AG04449 (cell line): ENCODE measurements around the gene SFTA2.
"Not testable (repeated sequence)": the region's sequence is repeated elsewhere in the genome, so short reads cannot be mapped to it uniquely, and the experiment has no call there.

Experiments
- CTCF ChIA-PET: fragments of 350-600 bp; formaldehyde crosslinking; extraction: SDS; loops from one replicate; lab custom pipeline; 2021; ENCODE audit warnings: antibody characterized with exemption; lab: Yijun Ruan, JAX
- POLR2A ChIA-PET: fragments of 400-600, 350-600 bp; formaldehyde crosslinking; extraction: SDS; loops from one replicate; lab custom pipeline; 2020; ENCODE audit warnings: antibody characterized with exemption, inconsistent platforms; lab: Yijun Ruan, JAX
- DNase-seq: peaks from one replicate; pipeline ENCODE4 v3.0.0-alpha.2; 2010; ENCODE audit warnings: low read depth, low spot score
- H3K4me3 ChIP-seq: 2 replicates; pipeline ENCODE4 v1.5.1; 2011; ENCODE audit warnings: low read depth, mild to moderate bottlenecking, control low read depth, low read length
- TF ChIP-seq, protein P1 (sequence below): IDR thresholded peaks from one replicate; pipeline ENCODE4 v1.5.1; 2011; ENCODE audit warnings: mild to moderate bottlenecking, moderate library complexity, low read length, control low read depth, inconsistent platforms; ENCODE audit not compliant: insufficient read depth; ENCODE audit errors: missing control alignments

Gene SFTA2

DNA sequence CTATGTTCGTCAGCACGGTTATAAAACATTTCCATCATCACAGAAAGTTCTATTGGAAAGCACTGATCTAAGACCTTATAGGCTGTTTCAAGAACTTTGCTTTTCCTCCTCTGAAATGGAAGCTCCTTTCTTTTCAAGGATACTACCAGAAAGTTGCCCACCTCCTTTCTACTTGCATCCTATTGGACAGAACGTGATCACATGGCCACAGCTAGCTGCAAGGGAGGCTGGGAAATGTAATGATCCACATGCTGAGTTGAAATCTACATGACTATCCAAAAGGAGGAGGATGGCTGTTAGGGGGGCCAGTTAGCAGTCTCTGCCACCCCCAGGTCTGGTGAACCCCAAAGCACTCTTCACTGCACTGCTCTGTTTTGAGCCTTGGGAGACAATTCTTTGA, 3.3 kb downstream of the SFTA2 start:
- DNase-seq: no peak
- TF ChIP-seq, protein P1, sequence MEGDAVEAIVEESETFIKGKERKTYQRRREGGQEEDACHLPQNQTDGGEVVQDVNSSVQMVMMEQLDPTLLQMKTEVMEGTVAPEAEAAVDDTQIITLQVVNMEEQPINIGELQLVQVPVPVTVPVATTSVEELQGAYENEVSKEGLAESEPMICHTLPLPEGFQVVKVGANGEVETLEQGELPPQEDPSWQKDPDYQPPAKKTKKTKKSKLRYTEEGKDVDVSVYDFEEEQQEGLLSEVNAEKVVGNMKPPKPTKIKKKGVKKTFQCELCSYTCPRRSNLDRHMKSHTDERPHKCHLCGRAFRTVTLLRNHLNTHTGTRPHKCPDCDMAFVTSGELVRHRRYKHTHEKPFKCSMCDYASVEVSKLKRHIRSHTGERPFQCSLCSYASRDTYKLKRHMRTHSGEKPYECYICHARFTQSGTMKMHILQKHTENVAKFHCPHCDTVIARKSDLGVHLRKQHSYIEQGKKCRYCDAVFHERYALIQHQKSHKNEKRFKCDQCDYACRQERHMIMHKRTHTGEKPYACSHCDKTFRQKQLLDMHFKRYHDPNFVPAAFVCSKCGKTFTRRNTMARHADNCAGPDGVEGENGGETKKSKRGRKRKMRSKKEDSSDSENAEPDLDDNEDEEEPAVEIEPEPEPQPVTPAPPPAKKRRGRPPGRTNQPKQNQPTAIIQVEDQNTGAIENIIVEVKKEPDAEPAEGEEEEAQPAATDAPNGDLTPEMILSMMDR: no peak
- POLR2A ChIA-PET: no interaction called here
- no peak overlapping the region for H3K4me3 ChIP-seq
- CTCF ChIA-PET: interaction anchor here (0.7 to 4.2 kb wide), 5 partner anchors 8 to 160 kb away, joined by 3 to 32 read pairs (median 6); partner anchors contain the start of gene VARS2

DNA sequence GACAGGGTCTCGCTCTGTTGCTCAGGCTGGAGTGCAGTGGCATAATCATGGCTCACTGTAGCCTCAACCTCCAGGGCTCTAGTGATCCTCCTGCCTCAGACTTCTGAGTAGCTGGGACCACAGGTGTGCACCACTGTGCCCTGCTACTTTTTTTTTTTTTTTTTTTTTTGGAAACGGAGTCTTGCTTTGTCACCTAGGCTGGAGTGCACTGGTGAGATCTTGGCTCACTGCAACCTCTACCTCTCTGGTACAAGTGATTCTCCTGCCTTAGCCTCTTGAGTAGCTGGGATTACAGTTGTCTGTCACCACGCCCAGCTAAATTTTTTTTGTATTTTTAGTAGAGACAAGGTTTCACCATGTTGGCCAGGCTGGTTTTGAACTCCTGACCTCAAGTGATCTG, 4.9 kb downstream of the SFTA2 start:
- DNase-seq, POLR2A ChIA-PET: not testable (repeated sequence)
- CTCF ChIA-PET: interaction anchor here (0.8 to 5.6 kb wide), 8 partner anchors 9 to 160 kb away, joined by 3 to 48 read pairs (median 10); partner anchors contain the start of gene VARS2

DNA sequence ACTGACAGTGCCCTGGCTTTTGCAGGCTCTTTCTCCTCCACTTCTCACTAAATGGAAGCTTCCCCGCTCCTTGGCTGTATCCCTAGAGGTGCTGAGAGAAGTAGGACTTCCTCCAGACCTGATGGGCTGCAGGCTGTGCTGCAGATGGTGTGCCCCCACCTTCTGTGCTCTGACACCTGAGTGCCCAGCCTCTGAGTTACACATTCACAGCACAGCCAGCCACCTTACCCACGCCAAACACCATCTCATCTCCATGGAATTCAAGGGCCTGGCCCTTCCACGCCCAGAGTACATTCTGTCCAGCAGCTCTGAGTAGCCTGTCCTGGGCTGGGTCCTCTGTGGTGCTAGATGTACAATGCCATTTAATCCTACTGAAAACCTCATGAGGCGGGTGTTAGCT, 5.3 kb downstream of the SFTA2 start:
- H3K4me3 ChIP-seq: no peak overlapping the region
- ChIA-PET POLR2A (no interaction called here), CTCF (interaction anchor here (0.8 to 5.6 kb wide), 8 partner anchors 9 to 160 kb away, joined by 3 to 48 read pairs (median 10); partner anchors contain the start of gene VARS2)
- DNase-seq: no peak
- TF ChIP-seq, protein P1: no peak

More for the DNA sequence above, 4.9 kb downstream of the SFTA2 start:
- H3K4me3 ChIP-seq: not testable (repeated sequence)

DNA sequence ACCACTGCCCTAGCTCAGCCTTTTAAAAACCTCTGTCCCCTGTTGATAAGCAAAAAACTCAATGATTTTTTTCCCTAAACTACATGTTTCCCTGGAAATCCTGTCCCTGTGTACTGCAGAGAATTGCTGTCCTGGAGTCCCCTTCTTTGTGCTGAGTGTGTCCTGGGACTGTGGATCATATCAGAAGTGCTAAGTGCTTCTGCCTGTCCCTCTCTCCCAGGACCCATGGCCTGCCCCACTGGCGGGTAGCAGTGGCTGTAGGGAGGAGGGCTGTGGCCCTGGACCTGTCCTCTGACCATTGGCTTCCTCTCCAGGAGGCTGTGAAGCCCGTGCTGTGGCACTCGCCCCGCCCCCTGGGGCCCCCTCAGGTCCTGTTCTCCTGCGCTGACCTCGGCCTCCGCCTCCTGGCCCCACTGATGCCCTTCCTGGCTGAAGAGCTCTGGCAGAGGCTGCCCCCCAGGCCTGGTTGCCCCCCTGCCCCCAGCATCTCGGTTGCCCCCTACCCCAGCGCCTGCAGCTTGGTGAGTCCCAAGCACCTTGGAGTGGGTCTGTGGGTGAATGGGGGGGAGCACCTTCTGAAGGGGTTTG, 7.8 kb downstream of the SFTA2 start:
- DNase-seq, POLR2A ChIA-PET, H3K4me3 ChIP-seq: not testable (repeated sequence)
- CTCF ChIA-PET: interaction anchor here (2.3 to 5.6 kb wide), 5 partner anchors 10 to 163 kb away, joined by 7 to 48 read pairs (median 25); partner anchors contain the start of gene VARS2

DNA sequence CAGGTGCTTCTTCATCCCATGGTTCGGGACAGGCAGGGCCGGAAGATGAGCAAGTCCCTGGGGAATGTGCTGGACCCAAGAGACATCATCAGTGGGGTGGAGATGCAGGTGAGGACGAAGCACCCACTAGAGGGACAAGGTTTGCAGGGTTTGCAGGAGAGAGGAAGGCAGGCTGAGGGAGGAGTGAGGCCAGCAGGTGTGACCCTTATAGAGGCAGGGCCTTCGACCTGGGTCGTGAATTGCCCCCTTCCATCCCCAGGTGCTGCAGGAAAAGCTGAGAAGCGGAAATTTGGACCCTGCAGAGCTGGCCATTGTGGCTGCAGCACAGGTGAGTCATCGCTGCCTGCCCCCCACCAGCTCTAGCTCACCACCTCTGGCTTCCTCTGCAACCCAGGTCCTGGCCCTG, 9.5 kb downstream of the SFTA2 start:
- POLR2A ChIA-PET: interaction anchor here (0.7 kb wide), 1 partner anchor 38 kb away, joined by 3 read pairs; no protein-coding TSS in a partner anchor
- DNase-seq: no peak
- no peak overlapping the region for H3K4me3 ChIP-seq
- CTCF ChIA-PET: interaction anchor here (0.6 to 5.6 kb wide), 5 partner anchors 9 to 147 kb away, joined by 3 to 41 read pairs (median 5); partner anchors contain the start of gene SFTA2
- TF ChIP-seq, protein P1: no peak

DNA sequence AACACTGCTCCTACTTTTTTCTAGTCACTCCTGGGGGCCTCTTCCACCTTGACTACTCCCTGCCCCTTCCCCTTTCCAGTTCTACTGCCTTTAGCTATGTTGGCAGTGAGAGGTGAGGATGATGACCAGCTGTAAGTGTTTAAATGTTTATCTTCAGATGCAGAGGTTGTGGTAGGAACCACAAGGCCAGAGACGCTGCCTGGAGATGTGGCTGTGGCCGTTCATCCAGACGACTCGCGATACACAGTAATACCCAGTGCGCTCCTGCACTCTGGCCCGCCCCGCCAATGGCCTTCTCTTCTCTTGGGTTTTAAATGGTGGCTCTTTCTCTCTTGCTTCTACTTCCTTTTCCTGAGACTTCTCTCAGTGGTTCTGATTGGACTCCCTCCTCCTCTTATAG, 13.3 kb downstream of the SFTA2 start:
- TF ChIP-seq, protein P1: no peak
- no peak for DNase-seq
- ChIA-PET POLR2A (no interaction called here), CTCF (interaction anchor here (0.7 to 24.2 kb wide), 5 partner anchors 12 to 157 kb away, joined by 3 to 1346 read pairs (median 3); partner anchors contain the start of gene MUCL3)
- no peak overlapping the region for H3K4me3 ChIP-seq

DNA sequence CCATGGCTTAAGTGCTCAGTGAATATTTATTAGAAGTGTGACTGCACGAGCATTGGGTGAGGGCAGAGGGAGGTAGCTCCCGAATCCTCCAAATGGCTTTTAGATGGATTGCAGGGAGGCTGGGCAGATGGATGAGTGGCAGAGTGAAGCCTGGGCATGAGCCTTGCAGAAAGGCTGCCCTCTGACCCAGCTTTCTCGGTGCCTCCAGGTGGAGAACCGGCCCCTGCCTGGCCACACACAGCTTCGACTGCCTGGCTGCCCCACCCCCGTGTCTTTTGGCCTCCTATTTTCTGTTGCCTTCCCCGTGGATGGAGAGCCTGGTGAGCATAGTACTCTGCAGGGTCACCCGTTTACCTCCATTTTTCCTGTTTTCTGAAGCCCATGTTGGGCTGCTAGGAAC, 14.5 kb downstream of the SFTA2 start:
- no peak for DNase-seq
- CTCF ChIA-PET: interaction anchor here (0.6 to 24.2 kb wide), 10 partner anchors 8 to 211 kb away, joined by 3 to 1346 read pairs (median 40); partner anchors contain the start of genes GTF2H4, MUCL3 and SFTA2
- H3K4me3 ChIP-seq: no peak overlapping the region
- TF ChIP-seq, protein P1: no peak
- POLR2A ChIA-PET: no interaction called here
